HepG2 (cell line): ENCODE data around the gene ZNF621.

ENCODE experiments used
- NFRKB ChIP-seq: fragments of 450-650 bp; IDR thresholded peaks from 2 replicates; pipeline ENCODE4 v1.6.1; 2017
- POLR2A ChIP-seq, 2 experiments: IDR thresholded peaks; 2 replicates each; pipeline ENCODE4 v1.6.1; 2011; ENCODE audit warnings: low read depth in 2 of 2, low read length in 2 of 2, mild to moderate bottlenecking in 1 of 2, moderate library complexity in 1 of 2; ENCODE audit not compliant: insufficient read depth in 1 of 2
- RORA ChIP-seq: sonication (generic); formaldehyde crosslinking; IDR thresholded peaks from 2 replicates; pipeline ENCODE4 v1.5.0; 2020; ENCODE audit warnings: mild to moderate bottlenecking, missing genetic modification reagents, moderate library complexity
- STAG1 ChIP-seq: sonication (generic); formaldehyde crosslinking; IDR thresholded peaks from 2 replicates; pipeline ENCODE4 v1.4.0; 2020; ENCODE audit warnings: missing genetic modification reagents
- ZFP41 ChIP-seq: sonication (generic); formaldehyde crosslinking; IDR thresholded peaks from 2 replicates; pipeline ENCODE4 v1.4.0; 2020; ENCODE audit warnings: mild to moderate bottlenecking, missing genetic modification reagents, borderline replicate concordance
- ZNF256 ChIP-seq: sonication (generic); formaldehyde crosslinking; conservative IDR thresholded peaks from 2 replicates; pipeline ENCODE4 v1.4.0; 2020; ENCODE audit warnings: missing genetic modification reagents
- TF ChIP-seq, protein P1 (sequence below): sonication (generic); formaldehyde crosslinking; IDR thresholded peaks from 2 replicates; pipeline ENCODE4 v1.4.0; 2020; ENCODE audit warnings: mild to moderate bottlenecking, missing genetic modification reagents
- TF ChIP-seq, protein P2 (sequence below): sonication (generic); formaldehyde crosslinking; IDR thresholded peaks from 2 replicates; pipeline ENCODE4 v1.5.0; 2020; ENCODE audit warnings: mild to moderate bottlenecking, missing genetic modification reagents, moderate library complexity

DNA sequence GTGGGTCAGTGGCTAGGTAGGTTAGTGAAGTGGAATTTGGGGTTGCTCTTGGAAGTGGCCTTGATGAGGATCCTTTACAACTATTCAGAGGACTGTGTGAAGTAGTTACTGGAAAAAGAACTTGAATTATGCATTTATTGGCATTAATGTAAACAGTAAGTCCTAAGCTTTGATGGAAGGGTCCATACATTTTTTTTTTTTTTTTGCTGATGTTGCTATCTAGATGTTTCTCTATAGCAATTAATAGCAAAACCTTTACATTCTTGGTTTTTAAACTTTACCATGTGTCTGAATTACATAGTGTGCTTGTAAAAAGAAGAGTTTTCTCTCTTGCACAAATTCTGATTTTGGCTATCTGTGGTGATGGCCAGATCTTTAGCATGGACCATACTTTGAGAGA, 9.5 kb downstream of the ZNF621 start:
- TF ChIP-seq POLR2A (IDR thresholded peaks at IDR 0.05; ENCODE audit: insufficient read depth in 1 of 2, low read depth in 2 of 2, low read length in 2 of 2): no peak
- TF ChIP-seq, protein P1, sequence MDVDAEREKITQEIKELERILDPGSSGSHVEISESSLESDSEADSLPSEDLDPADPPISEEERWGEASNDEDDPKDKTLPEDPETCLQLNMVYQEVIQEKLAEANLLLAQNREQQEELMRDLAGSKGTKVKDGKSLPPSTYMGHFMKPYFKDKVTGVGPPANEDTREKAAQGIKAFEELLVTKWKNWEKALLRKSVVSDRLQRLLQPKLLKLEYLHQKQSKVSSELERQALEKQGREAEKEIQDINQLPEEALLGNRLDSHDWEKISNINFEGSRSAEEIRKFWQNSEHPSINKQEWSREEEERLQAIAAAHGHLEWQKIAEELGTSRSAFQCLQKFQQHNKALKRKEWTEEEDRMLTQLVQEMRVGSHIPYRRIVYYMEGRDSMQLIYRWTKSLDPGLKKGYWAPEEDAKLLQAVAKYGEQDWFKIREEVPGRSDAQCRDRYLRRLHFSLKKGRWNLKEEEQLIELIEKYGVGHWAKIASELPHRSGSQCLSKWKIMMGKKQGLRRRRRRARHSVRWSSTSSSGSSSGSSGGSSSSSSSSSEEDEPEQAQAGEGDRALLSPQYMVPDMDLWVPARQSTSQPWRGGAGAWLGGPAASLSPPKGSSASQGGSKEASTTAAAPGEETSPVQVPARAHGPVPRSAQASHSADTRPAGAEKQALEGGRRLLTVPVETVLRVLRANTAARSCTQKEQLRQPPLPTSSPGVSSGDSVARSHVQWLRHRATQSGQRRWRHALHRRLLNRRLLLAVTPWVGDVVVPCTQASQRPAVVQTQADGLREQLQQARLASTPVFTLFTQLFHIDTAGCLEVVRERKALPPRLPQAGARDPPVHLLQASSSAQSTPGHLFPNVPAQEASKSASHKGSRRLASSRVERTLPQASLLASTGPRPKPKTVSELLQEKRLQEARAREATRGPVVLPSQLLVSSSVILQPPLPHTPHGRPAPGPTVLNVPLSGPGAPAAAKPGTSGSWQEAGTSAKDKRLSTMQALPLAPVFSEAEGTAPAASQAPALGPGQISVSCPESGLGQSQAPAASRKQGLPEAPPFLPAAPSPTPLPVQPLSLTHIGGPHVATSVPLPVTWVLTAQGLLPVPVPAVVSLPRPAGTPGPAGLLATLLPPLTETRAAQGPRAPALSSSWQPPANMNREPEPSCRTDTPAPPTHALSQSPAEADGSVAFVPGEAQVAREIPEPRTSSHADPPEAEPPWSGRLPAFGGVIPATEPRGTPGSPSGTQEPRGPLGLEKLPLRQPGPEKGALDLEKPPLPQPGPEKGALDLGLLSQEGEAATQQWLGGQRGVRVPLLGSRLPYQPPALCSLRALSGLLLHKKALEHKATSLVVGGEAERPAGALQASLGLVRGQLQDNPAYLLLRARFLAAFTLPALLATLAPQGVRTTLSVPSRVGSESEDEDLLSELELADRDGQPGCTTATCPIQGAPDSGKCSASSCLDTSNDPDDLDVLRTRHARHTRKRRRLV (CRISPR knock-in tag): no peak
- TF ChIP-seq RORA (CRISPR knock-in tag): no peak
- TF ChIP-seq, protein P2, sequence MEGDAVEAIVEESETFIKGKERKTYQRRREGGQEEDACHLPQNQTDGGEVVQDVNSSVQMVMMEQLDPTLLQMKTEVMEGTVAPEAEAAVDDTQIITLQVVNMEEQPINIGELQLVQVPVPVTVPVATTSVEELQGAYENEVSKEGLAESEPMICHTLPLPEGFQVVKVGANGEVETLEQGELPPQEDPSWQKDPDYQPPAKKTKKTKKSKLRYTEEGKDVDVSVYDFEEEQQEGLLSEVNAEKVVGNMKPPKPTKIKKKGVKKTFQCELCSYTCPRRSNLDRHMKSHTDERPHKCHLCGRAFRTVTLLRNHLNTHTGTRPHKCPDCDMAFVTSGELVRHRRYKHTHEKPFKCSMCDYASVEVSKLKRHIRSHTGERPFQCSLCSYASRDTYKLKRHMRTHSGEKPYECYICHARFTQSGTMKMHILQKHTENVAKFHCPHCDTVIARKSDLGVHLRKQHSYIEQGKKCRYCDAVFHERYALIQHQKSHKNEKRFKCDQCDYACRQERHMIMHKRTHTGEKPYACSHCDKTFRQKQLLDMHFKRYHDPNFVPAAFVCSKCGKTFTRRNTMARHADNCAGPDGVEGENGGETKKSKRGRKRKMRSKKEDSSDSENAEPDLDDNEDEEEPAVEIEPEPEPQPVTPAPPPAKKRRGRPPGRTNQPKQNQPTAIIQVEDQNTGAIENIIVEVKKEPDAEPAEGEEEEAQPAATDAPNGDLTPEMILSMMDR (CRISPR knock-in tag): no peak
- TF ChIP-seq ZFP41 (CRISPR knock-in tag): no peak
- TF ChIP-seq STAG1: no peak
- TF ChIP-seq NFRKB: no peak
- TF ChIP-seq ZNF256: no peak
